Type B pancreatic cell (in vitro differentiated cells): ENCODE data around the gene PEAK1. TPM values are rescaled to one million over a fixed set of nuclear protein-coding genes. Genes with fewer than 3 reads are reported as not detected.

Experiments used
- DNase-seq: peaks from one replicate; pipeline ENCODE4 v3.0.0; 2021; ENCODE audit warnings: mixed read lengths; ENCODE audit not compliant: unreplicated experiment; ENCODE audit errors: extremely low spot score
- H3K27ac Mint-ChIP-seq: 2 replicates; pipeline ENCODE4 v1.8.0; 2021; ENCODE audit warnings: mild to moderate bottlenecking, mixed read lengths
- H3K27me3 Mint-ChIP-seq: 2 replicates; pipeline ENCODE4 v1.8.0; 2021; ENCODE audit warnings: mixed read lengths
- H3K36me3 Mint-ChIP-seq: 2 replicates; pipeline ENCODE4 v1.8.0; 2021; ENCODE audit warnings: mixed read lengths
- H3K4me1 Mint-ChIP-seq: one replicate; pipeline ENCODE4 v1.8.0; 2021; ENCODE audit warnings: mixed read lengths; ENCODE audit not compliant: unreplicated experiment
- H3K4me3 Mint-ChIP-seq: 2 replicates; pipeline ENCODE4 v1.8.0; 2021; ENCODE audit warnings: mild to moderate bottlenecking, mixed read lengths
- H3K9me3 Mint-ChIP-seq: 2 replicates; pipeline ENCODE4 v1.8.0; 2021; ENCODE audit warnings: mixed read lengths
- total RNA-seq: library from RNA; stranded (reverse); gene quantifications from 2 replicates; pipeline ENCODE4 v1.2.1, GENCODE V29; 2021; ENCODE audit warnings: low replicate concordance
- TF ChIP-seq, protein P1 (sequence below): fragments of 200-600 bp; sonication (generic); conservative IDR thresholded peaks from 2 replicates; pipeline ENCODE4 v1.5.0; 2021; ENCODE audit warnings: antibody characterized with exemption, mild to moderate bottlenecking

The PEAK1 gene
- total RNA-seq, 1 donor from 2014 or later: 35.0 TPM

DNA sequence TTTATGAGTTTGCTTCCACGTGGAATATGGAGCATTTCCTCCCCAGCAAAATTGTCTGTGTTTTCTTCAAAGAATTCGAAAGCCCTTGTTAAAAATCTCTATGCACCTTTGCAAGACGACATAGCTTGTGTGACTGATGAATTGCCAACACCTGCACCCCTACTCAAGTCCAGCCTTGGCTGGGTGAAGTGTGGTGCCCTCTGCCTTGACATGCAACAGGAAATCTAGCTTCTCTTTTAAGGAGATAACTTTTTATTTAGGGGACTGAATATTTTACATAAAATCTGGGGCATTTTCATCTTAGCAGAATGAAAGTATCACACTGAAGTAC is 1.4 kb upstream of the PEAK1 start:
- Mint-ChIP-seq H3K27me3 (no peaks in the 10 kb centered on the region), H3K4me1 (peaks cover 34% of the 10 kb centered on the region), H3K9me3 (no peaks in the 10 kb centered on the region), H3K36me3 (no peaks in the 10 kb centered on the region), H3K4me3 (peak overlapping the region; percentile 99), H3K27ac (peak overlapping the region; percentile 97)
- TF ChIP-seq, protein P1, sequence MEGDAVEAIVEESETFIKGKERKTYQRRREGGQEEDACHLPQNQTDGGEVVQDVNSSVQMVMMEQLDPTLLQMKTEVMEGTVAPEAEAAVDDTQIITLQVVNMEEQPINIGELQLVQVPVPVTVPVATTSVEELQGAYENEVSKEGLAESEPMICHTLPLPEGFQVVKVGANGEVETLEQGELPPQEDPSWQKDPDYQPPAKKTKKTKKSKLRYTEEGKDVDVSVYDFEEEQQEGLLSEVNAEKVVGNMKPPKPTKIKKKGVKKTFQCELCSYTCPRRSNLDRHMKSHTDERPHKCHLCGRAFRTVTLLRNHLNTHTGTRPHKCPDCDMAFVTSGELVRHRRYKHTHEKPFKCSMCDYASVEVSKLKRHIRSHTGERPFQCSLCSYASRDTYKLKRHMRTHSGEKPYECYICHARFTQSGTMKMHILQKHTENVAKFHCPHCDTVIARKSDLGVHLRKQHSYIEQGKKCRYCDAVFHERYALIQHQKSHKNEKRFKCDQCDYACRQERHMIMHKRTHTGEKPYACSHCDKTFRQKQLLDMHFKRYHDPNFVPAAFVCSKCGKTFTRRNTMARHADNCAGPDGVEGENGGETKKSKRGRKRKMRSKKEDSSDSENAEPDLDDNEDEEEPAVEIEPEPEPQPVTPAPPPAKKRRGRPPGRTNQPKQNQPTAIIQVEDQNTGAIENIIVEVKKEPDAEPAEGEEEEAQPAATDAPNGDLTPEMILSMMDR: no peak
- DNase-seq: no peak

DNA sequence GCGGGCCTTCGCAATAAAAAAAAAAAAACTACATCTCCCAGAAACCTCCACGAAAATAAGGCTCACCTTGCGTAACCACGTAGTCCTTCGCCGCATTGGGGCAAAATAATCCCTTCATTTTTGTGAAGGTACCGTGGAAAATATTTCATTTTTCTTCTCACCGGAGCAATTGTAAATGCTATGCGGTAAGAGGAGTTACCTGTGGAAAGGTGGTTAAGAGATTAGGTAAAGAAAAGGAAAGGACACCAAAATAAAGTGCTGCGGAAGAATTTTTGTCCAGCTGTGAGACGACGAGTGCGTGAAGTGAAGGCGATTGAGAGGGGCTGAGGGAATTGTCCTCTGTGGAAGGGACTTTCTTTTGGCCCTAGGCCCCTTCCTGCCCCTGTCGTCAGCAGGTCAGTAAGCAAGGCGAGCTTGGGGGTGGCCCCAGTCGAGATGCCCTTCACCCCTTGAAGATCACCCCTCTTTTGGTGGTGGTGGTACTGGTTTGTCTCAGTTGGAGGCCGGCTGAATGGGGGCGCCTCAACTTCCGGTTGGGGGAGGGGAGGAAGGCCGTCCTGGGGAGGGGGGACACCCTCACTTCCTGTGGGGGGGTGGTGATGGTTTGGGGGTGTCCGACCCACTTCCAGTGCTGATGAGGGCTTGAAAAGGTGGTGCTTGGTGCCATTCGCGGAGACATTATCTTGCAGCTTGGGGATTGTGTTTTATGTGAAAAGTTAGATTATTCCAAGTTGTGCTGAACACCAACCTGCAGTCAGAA is 886 bp upstream of the PEAK1 start, which contains the start of gene HMG20A:
Gene HMG20A (plus strand): TSS at position 279 of the 760 bp plus-strand sequence. CDS start 37,520 bp downstream, outside the sequence.
- H3K27ac Mint-ChIP-seq: peak within 1 kb of the TSS; percentile 97
- peak; percentile 73 for DNase-seq
- peak within 1 kb of the TSS; percentile 99 for H3K4me3 Mint-ChIP-seq
- H3K27me3 Mint-ChIP-seq: no peaks in the 10 kb centered on the region
- peaks cover 34% of the 10 kb centered on the region for H3K4me1 Mint-ChIP-seq
- H3K36me3 Mint-ChIP-seq: no peaks in the 10 kb centered on the region
- H3K9me3 Mint-ChIP-seq: no peaks in the 10 kb centered on the region
- TF ChIP-seq, protein P1: no peak

DNA sequence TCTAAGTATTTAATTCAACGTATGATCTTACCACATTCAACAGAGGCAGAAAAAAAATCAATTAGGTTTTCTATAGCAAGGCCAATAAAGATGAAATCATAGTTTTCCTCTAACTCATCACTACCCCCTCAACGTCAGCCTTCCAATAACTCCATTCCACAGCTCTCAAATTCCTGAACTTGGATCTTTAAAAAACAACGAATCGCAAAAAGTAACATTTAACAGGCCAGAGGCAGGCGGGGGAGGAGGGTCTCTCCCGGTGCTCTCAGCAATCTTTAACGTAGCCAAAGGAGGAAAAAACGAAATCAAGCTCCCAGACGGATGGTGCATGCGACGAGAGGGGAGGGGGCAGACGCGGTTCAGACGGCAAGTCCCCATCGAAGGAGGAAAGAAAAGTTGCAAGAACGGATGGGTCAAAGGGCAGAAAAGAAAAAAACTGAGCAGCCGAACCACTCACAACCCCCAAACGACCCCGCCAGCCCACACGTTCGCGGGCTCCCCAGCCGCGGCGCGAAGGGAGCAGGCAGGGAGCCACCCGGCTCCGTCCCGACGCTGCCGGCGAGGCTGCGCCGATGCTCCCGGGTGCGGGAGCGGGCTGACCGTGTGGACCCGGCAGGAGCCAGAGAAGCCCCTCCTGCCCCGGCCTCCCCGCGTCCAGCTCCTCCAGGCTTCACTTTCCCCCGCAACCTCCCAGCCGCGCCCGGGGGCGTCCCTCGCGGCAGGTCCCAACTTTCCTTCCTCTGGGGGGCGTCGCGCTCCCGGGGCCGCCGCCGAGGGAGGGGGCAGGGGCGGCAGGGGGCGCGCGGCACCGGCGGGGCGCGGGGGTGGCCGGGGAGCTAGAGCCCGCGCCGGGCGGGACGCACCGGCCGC is 703 bp downstream of the PEAK1 start:
- Mint-ChIP-seq H3K4me1 (peaks cover 28% of the 10 kb centered on the region), H3K36me3 (no peaks in the 10 kb centered on the region), H3K27ac (peak overlapping the region; percentile 90), H3K4me3 (peak overlapping the region; percentile 96), H3K27me3 (no peaks in the 10 kb centered on the region), H3K9me3 (no peaks in the 10 kb centered on the region)
- TF ChIP-seq, protein P1: no peak
- DNase-seq: peak; percentile 70

DNA sequence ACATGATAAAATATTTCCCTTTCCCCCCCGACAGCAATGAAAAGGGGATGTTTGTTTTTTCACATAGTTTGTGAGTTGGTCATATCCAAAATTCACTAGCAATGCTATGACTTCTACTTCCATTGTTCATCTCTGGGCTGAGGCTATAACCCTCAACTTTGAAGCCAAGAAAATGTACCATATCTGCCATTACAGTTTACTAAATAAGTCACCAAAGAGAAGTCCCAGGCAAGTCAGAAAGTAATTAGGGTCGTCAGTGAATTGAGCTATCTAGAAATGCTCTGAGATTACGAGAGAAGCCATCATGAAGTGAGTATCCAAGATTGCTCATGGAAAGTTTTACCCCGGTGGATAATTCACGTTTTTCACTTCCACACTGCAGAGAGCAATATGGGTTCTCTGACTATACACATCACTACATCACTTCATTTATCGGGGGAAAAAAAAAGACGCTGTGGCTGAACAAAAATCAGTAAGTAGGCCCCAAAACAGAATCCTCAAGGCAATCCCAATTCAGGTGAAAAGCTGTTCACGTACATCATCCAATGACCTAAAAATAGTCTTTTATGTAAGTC is 1.4 kb downstream of the PEAK1 start:
- TF ChIP-seq, protein P1: no peak
- no peaks in the 10 kb centered on the region for H3K27me3 Mint-ChIP-seq
- H3K9me3 Mint-ChIP-seq: no peaks in the 10 kb centered on the region
- DNase-seq: no peak
- no peaks in the 10 kb centered on the region for H3K36me3 Mint-ChIP-seq
- H3K4me1 Mint-ChIP-seq: peaks cover 21% of the 10 kb centered on the region
- H3K27ac Mint-ChIP-seq: peak overlapping the region; percentile 90
- H3K4me3 Mint-ChIP-seq: peak overlapping the region; percentile 96

DNA sequence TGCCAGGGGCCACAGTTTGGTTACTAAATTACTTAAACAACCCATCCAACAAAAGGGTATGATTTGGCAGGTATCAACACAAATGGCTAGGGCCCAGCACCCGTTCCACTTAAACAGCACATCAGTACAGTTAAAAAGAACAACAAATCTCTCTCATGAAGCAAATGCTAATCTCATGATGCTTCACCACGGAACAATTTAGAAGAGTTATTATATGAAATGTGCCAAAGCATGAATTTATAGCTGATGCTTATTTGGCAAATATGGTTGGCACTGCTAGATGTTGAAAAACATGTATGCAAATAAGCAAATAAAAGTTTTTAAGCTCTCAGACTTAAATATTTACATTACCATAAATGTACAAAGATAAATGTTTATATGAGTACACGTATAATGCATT is 2.3 kb downstream of the PEAK1 start:
- H3K27me3 Mint-ChIP-seq: no peaks in the 10 kb centered on the region
- TF ChIP-seq, protein P1: no peak
- H3K27ac Mint-ChIP-seq: no peak overlapping the region
- no peaks in the 10 kb centered on the region for H3K9me3 Mint-ChIP-seq
- H3K4me3 Mint-ChIP-seq: peak overlapping the region; percentile 96
- peaks cover 17% of the 10 kb centered on the region for H3K4me1 Mint-ChIP-seq
- no peak for DNase-seq
- no peaks in the 10 kb centered on the region for H3K36me3 Mint-ChIP-seq
